GM12892 (cell line): ENCODE results near the gene CTTN.

Experiments
- POLR2A ChIP-seq: IDR thresholded peaks from 2 replicates; pipeline ENCODE4 v1.6.1; 2011; ENCODE audit warnings: low read depth, low read length, control low read depth
- POLR2AphosphoS5 ChIP-seq: IDR thresholded peaks from 2 replicates; pipeline ENCODE4 v1.6.1; 2011; ENCODE audit warnings: low read depth, low read length, control low read depth
- TAF1 ChIP-seq: IDR thresholded peaks from 2 replicates; pipeline ENCODE4 v1.6.1; 2011; ENCODE audit warnings: low read depth, mild to moderate bottlenecking, control low read depth, low read length, borderline replicate concordance

DNA sequence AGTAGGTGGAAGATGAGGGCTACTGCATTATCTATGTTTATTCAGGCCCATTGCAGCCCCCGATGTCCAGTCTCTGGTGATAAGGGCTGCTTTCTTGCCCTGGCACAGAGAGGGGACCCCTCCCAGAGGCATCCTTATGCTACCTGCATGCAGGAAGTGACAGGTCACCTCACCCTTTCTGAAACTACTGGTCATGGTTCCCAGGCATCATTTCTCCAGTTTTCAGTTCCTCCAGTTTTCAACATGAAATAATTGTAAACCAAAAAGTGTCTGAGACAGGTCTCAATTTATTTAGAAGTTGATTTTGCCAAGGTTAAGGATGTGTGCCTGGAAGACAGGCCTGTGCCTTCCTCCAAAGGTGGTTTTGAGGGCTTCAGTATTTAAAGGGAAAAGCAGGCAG is 57.0 kb downstream of the CTTN start:
- TF ChIP-seq POLR2A (no peak), TAF1 (no peak), POLR2AphosphoS5 (no peak)
